ENCODE results near the gene PKNOX1. TPM values are rescaled to one million over a fixed set of nuclear protein-coding genes. Genes with fewer than 3 reads are reported as not detected.
"Not testable (repeated sequence)": the region's sequence is repeated elsewhere in the genome, so short reads cannot be mapped to it uniquely, and the experiment has no call there.

PKNOX1 gene
- total RNA-seq, 1 donor from 2014 or later: 8.2 TPM

DNA sequence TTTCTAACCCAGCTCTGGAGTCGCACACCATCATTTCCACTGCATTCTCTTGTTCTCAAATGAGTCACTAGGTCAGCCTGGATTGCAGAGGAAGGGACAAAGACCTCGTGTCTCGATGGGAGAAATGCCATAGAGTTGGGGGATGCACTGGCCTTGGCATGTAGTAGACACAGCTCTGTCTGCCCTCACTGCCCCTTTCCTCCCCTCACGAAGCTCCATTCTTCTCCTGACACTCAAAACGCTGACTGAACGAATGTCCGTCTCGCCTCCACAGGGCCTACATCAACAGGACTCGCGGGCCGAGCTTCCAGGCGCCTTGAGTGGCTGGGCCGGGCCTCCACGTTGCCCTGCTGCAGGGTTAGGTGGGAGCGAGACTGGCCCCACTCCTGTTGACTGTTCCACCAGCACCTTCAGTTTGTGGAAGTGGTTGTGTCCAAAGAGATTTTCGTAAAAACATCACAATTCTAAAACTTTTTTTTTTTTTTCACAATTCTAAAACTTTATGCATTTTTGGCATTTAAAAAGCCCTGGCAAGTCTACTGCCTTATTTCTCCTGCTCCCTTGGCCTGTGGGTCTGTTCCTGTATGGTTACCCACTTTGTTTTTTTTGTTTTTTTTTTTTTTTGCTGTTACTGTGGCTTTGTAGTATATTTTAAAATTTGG lies 18.8 kb downstream of the PKNOX1 start:
- Mint-ChIP-seq H3K27me3 (ENCODE audit: unreplicated experiment) (peaks cover 3% of the 10 kb centered on the region), H3K4me3 (ENCODE audit: unreplicated experiment) (no peak overlapping the region), H3K36me3 (ENCODE audit: low read depth, unreplicated experiment) (peaks cover 11% of the 10 kb centered on the region), H3K9me3 (ENCODE audit: unreplicated experiment) (peaks cover 8% of the 10 kb centered on the region), H3K4me1 (ENCODE audit: unreplicated experiment) (peaks cover 16% of the 10 kb centered on the region), H3K27ac (ENCODE audit: unreplicated experiment) (no peak overlapping the region)
- no peak for DNase-seq (ENCODE audit: low spot score)
- TF ChIP-seq, protein P1, sequence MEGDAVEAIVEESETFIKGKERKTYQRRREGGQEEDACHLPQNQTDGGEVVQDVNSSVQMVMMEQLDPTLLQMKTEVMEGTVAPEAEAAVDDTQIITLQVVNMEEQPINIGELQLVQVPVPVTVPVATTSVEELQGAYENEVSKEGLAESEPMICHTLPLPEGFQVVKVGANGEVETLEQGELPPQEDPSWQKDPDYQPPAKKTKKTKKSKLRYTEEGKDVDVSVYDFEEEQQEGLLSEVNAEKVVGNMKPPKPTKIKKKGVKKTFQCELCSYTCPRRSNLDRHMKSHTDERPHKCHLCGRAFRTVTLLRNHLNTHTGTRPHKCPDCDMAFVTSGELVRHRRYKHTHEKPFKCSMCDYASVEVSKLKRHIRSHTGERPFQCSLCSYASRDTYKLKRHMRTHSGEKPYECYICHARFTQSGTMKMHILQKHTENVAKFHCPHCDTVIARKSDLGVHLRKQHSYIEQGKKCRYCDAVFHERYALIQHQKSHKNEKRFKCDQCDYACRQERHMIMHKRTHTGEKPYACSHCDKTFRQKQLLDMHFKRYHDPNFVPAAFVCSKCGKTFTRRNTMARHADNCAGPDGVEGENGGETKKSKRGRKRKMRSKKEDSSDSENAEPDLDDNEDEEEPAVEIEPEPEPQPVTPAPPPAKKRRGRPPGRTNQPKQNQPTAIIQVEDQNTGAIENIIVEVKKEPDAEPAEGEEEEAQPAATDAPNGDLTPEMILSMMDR (IDR thresholded peaks at IDR 0.05; ENCODE audit: unreplicated experiment): no peak

DNA sequence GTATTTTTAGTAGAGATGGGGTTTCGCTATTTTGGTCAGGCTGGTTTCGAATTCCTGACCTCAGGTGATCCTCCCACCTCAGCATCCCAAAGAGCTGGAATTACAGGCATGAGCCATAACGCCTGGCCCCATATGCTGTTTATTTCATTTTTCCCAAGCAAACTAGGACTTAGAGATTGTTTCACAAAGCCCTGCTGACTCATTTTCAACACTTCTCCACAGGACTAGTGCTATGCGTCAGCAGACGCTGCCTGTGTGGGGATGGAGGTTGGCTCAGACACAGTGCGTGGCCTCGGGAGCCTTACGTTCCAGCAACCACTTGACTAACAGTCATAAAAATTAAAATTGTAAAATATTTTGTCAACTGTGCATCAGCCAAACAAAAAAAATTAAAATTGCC lies 22.7 kb downstream of the PKNOX1 start:
- Mint-ChIP-seq H3K27ac (ENCODE audit: unreplicated experiment) (no peak overlapping the region), H3K36me3 (ENCODE audit: low read depth, unreplicated experiment) (peaks cover 24% of the 10 kb centered on the region), H3K9me3 (ENCODE audit: unreplicated experiment) (peaks cover 16% of the 10 kb centered on the region), H3K27me3 (ENCODE audit: unreplicated experiment) (peaks cover 7% of the 10 kb centered on the region), H3K4me3 (ENCODE audit: unreplicated experiment) (no peak overlapping the region), H3K4me1 (ENCODE audit: unreplicated experiment) (peaks cover 12% of the 10 kb centered on the region)
- TF ChIP-seq, protein P1 (IDR thresholded peaks at IDR 0.05; ENCODE audit: unreplicated experiment): no peak
- DNase-seq (ENCODE audit: low spot score): no peak

DNA sequence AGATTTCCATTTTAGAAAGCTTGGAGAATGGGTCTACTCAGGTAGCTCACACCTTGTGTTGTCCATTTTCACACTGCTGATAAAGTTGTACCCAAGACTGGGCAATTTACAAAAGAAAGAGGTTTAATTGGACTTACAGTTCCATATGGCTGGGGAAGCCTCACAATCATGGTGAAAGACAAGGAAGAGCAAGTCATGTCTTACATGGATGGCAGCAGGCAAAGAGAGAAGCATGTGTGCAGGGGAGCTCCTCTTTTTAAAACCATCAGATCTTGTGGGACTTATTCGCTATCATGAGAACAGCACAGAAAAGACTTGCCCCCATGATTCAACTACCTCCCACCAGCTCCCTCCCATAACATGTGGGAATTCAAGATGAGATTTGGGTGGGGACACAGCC lies 23.6 kb downstream of the PKNOX1 start:
- not testable (repeated sequence) for DNase-seq (ENCODE audit: low spot score); H3K27ac Mint-ChIP-seq (ENCODE audit: unreplicated experiment); H3K27me3 Mint-ChIP-seq (ENCODE audit: unreplicated experiment); H3K4me1 Mint-ChIP-seq (ENCODE audit: unreplicated experiment)
- H3K9me3 Mint-ChIP-seq (ENCODE audit: unreplicated experiment): peaks cover 16% of the 10 kb centered on the region
- H3K36me3 Mint-ChIP-seq (ENCODE audit: low read depth, unreplicated experiment): peaks cover 24% of the 10 kb centered on the region
- peak overlapping the region; percentile 23 for H3K4me3 Mint-ChIP-seq (ENCODE audit: unreplicated experiment)

DNA sequence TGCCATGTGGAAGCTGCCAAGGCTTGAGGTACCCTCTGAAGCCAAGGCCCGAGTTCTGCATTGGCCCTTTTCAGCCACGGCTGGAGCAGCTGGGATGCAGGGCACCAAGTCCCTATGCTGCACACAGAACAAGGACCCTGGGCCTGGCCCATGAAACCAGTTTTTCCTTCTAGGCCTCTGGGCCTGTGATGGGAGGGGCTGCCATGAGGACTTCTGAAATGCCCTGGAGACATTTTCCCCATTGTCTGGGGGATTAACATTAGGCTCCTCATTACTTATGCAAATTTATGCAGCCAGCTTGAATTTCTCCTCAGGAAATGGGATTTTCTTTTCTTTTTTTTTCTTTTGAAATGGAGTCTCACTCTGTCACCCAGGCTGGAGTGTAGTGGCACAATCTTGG lies 24.8 kb downstream of the PKNOX1 start:
- peaks cover 16% of the 10 kb centered on the region for H3K9me3 Mint-ChIP-seq (ENCODE audit: unreplicated experiment)
- H3K27me3 Mint-ChIP-seq (ENCODE audit: unreplicated experiment): peaks cover 10% of the 10 kb centered on the region
- H3K4me1 Mint-ChIP-seq (ENCODE audit: unreplicated experiment); H3K27ac Mint-ChIP-seq (ENCODE audit: unreplicated experiment); H3K4me3 Mint-ChIP-seq (ENCODE audit: unreplicated experiment); DNase-seq (ENCODE audit: low spot score): not testable (repeated sequence)
- H3K36me3 Mint-ChIP-seq (ENCODE audit: low read depth, unreplicated experiment): peaks cover 24% of the 10 kb centered on the region

DNA sequence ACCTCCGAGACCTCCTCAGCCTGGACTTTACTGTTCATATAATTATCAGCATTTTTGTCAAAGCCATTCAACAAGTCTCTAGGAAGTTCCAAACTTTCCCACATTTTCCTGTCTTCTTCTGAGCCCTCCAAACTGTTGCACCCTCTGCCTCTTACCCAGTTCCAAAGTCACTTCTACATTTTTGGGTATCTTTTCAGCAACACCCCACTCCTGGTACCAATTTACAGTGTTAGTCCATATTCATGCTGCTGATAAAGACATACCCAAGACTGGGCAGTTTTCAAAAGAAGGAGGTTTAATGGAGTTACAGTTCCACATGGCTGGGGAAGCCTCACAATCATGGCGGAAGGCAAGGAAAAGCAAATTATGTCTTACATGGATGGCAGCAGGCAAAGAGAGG lies 25.7 kb downstream of the PKNOX1 start:
- DNase-seq (ENCODE audit: low spot score); H3K4me1 Mint-ChIP-seq (ENCODE audit: unreplicated experiment): not testable (repeated sequence)
- H3K4me3 Mint-ChIP-seq (ENCODE audit: unreplicated experiment): peak overlapping the region; percentile 75
- peaks cover 16% of the 10 kb centered on the region for H3K9me3 Mint-ChIP-seq (ENCODE audit: unreplicated experiment)
- peaks cover 24% of the 10 kb centered on the region for H3K36me3 Mint-ChIP-seq (ENCODE audit: low read depth, unreplicated experiment)
- peak overlapping the region; percentile 8 for H3K27ac Mint-ChIP-seq (ENCODE audit: unreplicated experiment)
- peaks cover 10% of the 10 kb centered on the region for H3K27me3 Mint-ChIP-seq (ENCODE audit: unreplicated experiment)

DNA sequence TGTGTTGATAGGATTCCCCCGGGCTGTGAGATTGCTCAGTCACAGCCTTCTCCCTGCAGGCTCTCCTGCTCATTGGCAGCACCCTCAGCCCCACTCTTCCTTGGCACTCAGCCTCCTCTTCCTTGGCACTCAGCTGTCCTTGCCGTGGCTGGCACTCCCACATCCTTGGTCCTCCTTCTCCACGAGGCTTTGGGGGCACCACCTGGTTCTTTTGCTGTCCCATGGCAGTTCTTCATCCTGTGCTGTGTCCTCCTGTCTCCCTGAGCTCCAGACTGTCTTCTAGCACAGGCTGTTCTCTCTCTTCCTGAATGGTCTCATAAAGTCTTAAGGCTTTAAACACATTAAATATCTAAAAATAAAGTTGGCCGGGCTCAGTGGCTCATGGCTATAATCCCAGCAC lies 27.0 kb downstream of the PKNOX1 start:
- Mint-ChIP-seq H3K4me3 (ENCODE audit: unreplicated experiment) (no peak overlapping the region), H3K9me3 (ENCODE audit: unreplicated experiment) (peaks cover 16% of the 10 kb centered on the region), H3K36me3 (ENCODE audit: low read depth, unreplicated experiment) (peaks cover 27% of the 10 kb centered on the region), H3K4me1 (ENCODE audit: unreplicated experiment) (no peaks in the 10 kb centered on the region), H3K27ac (ENCODE audit: unreplicated experiment) (no peak overlapping the region), H3K27me3 (ENCODE audit: unreplicated experiment) (peaks cover 10% of the 10 kb centered on the region)
- no peak for DNase-seq (ENCODE audit: low spot score)
- TF ChIP-seq, protein P1 (IDR thresholded peaks at IDR 0.05; ENCODE audit: unreplicated experiment): no peak
